ENCODE measurements around the gene ATP6V0B. TPM values are rescaled to one million over a fixed set of nuclear protein-coding genes. Genes with fewer than 3 reads are reported as not detected.
A peak's percentile ranks its signal among the peaks of the same experiment; 100 is the strongest.

Gene ATP6V0B
- total and polyA plus RNA-seq, 2 of the 13 experiments (the other 11 are each of a cell fraction or from before 2014, with no cell fraction given) = 157 to 161 TPM

- TF ChIP-seq, protein P1, sequence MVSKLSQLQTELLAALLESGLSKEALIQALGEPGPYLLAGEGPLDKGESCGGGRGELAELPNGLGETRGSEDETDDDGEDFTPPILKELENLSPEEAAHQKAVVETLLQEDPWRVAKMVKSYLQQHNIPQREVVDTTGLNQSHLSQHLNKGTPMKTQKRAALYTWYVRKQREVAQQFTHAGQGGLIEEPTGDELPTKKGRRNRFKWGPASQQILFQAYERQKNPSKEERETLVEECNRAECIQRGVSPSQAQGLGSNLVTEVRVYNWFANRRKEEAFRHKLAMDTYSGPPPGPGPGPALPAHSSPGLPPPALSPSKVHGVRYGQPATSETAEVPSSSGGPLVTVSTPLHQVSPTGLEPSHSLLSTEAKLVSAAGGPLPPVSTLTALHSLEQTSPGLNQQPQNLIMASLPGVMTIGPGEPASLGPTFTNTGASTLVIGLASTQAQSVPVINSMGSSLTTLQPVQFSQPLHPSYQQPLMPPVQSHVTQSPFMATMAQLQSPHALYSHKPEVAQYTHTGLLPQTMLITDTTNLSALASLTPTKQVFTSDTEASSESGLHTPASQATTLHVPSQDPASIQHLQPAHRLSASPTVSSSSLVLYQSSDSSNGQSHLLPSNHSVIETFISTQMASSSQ (IDR thresholded peaks at IDR 0.05; ENCODE audit: low read depth) = no peak
- TF ChIP-seq, protein P1 (CRISPR knock-in tag; IDR thresholded peaks at IDR 0.05; ENCODE audit: borderline replicate concordance) = peak; percentile 85; the same call in 1 of the 2 replicates
- no peak for TF ChIP-seq HHEX (CRISPR knock-in tag; IDR thresholded peaks at IDR 0.05)
- TF ChIP-seq ZNF326 (CRISPR knock-in tag; IDR thresholded peaks at IDR 0.05; ENCODE audit: borderline replicate concordance) = no peak
- no peak for TF ChIP-seq SP1 (IDR thresholded peaks at IDR 0.05)
- peak; percentile 60 for TF ChIP-seq SP1 (CRISPR knock-in tag; IDR thresholded peaks at IDR 0.05)
- TF ChIP-seq ZNF775 (CRISPR knock-in tag; IDR thresholded peaks at IDR 0.05; ENCODE audit: borderline replicate concordance) = no peak
- TF ChIP-seq HCFC1 (IDR thresholded peaks at IDR 0.05; ENCODE audit: low read depth, low read length) = peak; percentile 93
- no peak for TF ChIP-seq SNRNP70 (IDR thresholded peaks at IDR 0.05; ENCODE audit: low read depth, low read length)
- TF ChIP-seq ZNF205 (CRISPR knock-in tag; IDR thresholded peaks at IDR 0.05) = peak; percentile 94
- no peak for TF ChIP-seq SRSF9 (IDR thresholded peaks at IDR 0.05; ENCODE audit: borderline replicate concordance, insufficient read depth, low read depth, low read length, poor library complexity, severe bottlenecking)
- TF ChIP-seq, protein P2, sequence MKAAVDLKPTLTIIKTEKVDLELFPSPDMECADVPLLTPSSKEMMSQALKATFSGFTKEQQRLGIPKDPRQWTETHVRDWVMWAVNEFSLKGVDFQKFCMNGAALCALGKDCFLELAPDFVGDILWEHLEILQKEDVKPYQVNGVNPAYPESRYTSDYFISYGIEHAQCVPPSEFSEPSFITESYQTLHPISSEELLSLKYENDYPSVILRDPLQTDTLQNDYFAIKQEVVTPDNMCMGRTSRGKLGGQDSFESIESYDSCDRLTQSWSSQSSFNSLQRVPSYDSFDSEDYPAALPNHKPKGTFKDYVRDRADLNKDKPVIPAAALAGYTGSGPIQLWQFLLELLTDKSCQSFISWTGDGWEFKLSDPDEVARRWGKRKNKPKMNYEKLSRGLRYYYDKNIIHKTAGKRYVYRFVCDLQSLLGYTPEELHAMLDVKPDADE (CRISPR knock-in tag; IDR thresholded peaks at IDR 0.05) = no peak
- TF ChIP-seq, protein P3, sequence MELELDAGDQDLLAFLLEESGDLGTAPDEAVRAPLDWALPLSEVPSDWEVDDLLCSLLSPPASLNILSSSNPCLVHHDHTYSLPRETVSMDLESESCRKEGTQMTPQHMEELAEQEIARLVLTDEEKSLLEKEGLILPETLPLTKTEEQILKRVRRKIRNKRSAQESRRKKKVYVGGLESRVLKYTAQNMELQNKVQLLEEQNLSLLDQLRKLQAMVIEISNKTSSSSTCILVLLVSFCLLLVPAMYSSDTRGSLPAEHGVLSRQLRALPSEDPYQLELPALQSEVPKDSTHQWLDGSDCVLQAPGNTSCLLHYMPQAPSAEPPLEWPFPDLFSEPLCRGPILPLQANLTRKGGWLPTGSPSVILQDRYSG (CRISPR knock-in tag; IDR thresholded peaks at IDR 0.05) = no peak
- peak; percentile 89 for TF ChIP-seq DR1 (CRISPR knock-in tag; IDR thresholded peaks at IDR 0.05)
- TF ChIP-seq ZNF142 (CRISPR knock-in tag; IDR thresholded peaks at IDR 0.05) = peak; percentile 45; the same call in 1 of the 2 replicates
- peak; percentile 27; the same call in 1 of the 2 replicates for TF ChIP-seq SATB2 (CRISPR knock-in tag; IDR thresholded peaks at IDR 0.05)
- TF ChIP-seq MEF2D (CRISPR knock-in tag; IDR thresholded peaks at IDR 0.05) = 0 out of 2 replicates have a peak, but pooled peaks have one; percentile 57
- 0 out of 2 replicates have a peak, but pooled peaks have one; percentile 60 for TF ChIP-seq MTF1 (CRISPR knock-in tag; IDR thresholded peaks at IDR 0.05)
Observed at GRCh38 chr1:43946236-43947060, 28.3 kb upstream of the ATP6V0B start, which contains the start of gene IPO13 (continued).

All from HepG2 (cell line).